ENCODE results near the gene TNFSF12. TPM values are rescaled to one million over a fixed set of nuclear protein-coding genes. Genes with fewer than 3 reads are reported as not detected.

TNFSF12 gene
- total and polyA plus RNA-seq, 9 of the 15 experiments (the other 6 are each of a cell fraction or from before 2014, with no cell fraction given): 0.03 to 0.95 (median 0.19) TPM; not detected in 3

- TF ChIP-seq ZNF407 (IDR thresholded peaks at IDR 0.05; ENCODE audit: low read depth): peak; percentile 37; the same call in 1 of the 2 replicates
- TF ChIP-seq ELF2 (CRISPR knock-in tag; IDR thresholded peaks at IDR 0.05): peak; percentile 94
- TF ChIP-seq NEUROD1 (IDR thresholded peaks at IDR 0.05; ENCODE audit: borderline replicate concordance, low read depth, low read length, partially characterized antibody): peak; percentile 4
- TF ChIP-seq ZNF175 (CRISPR knock-in tag; IDR thresholded peaks at IDR 0.05; ENCODE audit: low read depth): peak; percentile 49
- TF ChIP-seq ADNP (tag; IDR thresholded peaks at IDR 0.05): no peak
- no peak for TF ChIP-seq PYGO2 (tag; IDR thresholded peaks at IDR 0.05)
- no peak for TF ChIP-seq ZSCAN32 (CRISPR knock-in tag; IDR thresholded peaks at IDR 0.05)
- peak; percentile 46 for TF ChIP-seq JUND (IDR thresholded peaks at IDR 0.05; ENCODE audit: borderline replicate concordance, low read depth, low read length)
- no peak; the same call in 1 of the 3 replicates for TF ChIP-seq JUND (tag; IDR thresholded peaks at IDR 0.05; ENCODE audit: borderline replicate concordance, low read depth, low read length)
- TF ChIP-seq ZNF511 (CRISPR knock-in tag; IDR thresholded peaks at IDR 0.05): peak; percentile 39; the same call in 1 of the 2 replicates
- TF ChIP-seq RAD51 (IDR thresholded peaks at IDR 0.05; ENCODE audit: borderline replicate concordance, low read depth): no peak
- TF ChIP-seq TAF9B (IDR thresholded peaks at IDR 0.05; ENCODE audit: partially characterized antibody): peak; percentile 98
- peak; percentile 59; the same call in 1 of the 2 replicates for TF ChIP-seq NR2C1 (IDR thresholded peaks at IDR 0.05)
- peak; percentile 43; the same call in 1 of the 2 replicates for TF ChIP-seq NR2C1 (tag; IDR thresholded peaks at IDR 0.05)
- peak; percentile 22 for TF ChIP-seq RBBP5 (IDR thresholded peaks at IDR 0.05; ENCODE audit: borderline replicate concordance, insufficient read depth, low read length, poor library complexity, severe bottlenecking)
- TF ChIP-seq TRIM24 (IDR thresholded peaks at IDR 0.05): peak in 1 of 2 experiments; percentile 81; a peak in 1 of 4 replicates
- 0 out of 2 replicates have a peak, but pooled peaks have one; percentile 19 for TF ChIP-seq ZNF76 (CRISPR knock-in tag; IDR thresholded peaks at IDR 0.05; ENCODE audit: borderline replicate concordance)
- no peak for TF ChIP-seq ZZZ3 (IDR thresholded peaks at IDR 0.05)
- peak; percentile 95 for TF ChIP-seq MYC (IDR thresholded peaks at IDR 0.05; ENCODE audit: low read depth, low read length)
- no peak for TF ChIP-seq MYC (CRISPR knock-in tag; IDR thresholded peaks at IDR 0.05; ENCODE audit: borderline replicate concordance, low read depth)
Measured at GRCh38 chr17:7583253-7584109, 34.6 kb downstream of the TNFSF12 start, which contains the start of gene MPDU1 (continued).
